Colon (tissue), 2 donors: ENCODE measurements around the gene INPP5K.
"Not testable (repeated sequence)": the region's sequence is repeated elsewhere in the genome, so short reads cannot be mapped to it uniquely, and the experiment has no call there.

Experiments used
- FAIRE-seq: peaks from 2 replicates; lab custom pipeline; 2012; peaks lifted over from hg19 to GRCh38; lab: Jason Lieb, UNC
- donor health status: control.
- donor health status: control.

INPP5K gene

GRCh38 chr17:1464186-1464585, 52.2 kb downstream of the INPP5K start:
- FAIRE-seq, result no peak

- no peak for FAIRE-seq
Measured at GRCh38 chr17:1462164-1463112, 54.0 kb downstream of the INPP5K start.

GRCh38 chr17:1461198-1461944, 55.0 kb downstream of the INPP5K start:
- FAIRE-seq, result no peak

GRCh38 chr17:1460233-1460632, 56.2 kb downstream of the INPP5K start:
- no peak for FAIRE-seq

GRCh38 chr17:1455797-1456599, 60.4 kb downstream of the INPP5K start, which contains the start of gene CRK:
Gene CRK, minus strand, starts transcription at chr17:1456232. Its CDS starts 115 bp downstream, at chr17:1456117.
- FAIRE-seq, result no peak

GRCh38 chr17:1455291-1455796, 61.1 kb downstream of the INPP5K start:
- FAIRE-seq, result no peak

- FAIRE-seq, result no peak
Measured at GRCh38 chr17:1454541-1454940, 61.9 kb downstream of the INPP5K start.

GRCh38 chr17:1453694-1454093, 62.7 kb downstream of the INPP5K start:
- not testable (repeated sequence) for FAIRE-seq

- no peak for FAIRE-seq
Measured at GRCh38 chr17:1452836-1453235, 63.6 kb downstream of the INPP5K start.

GRCh38 chr17:1450261-1450660, 66.2 kb downstream of the INPP5K start:
- FAIRE-seq, result not testable (repeated sequence)

- no peak for FAIRE-seq
Measured at GRCh38 chr17:1449412-1449967, 66.9 kb downstream of the INPP5K start.

GRCh38 chr17:1447052-1447451, 69.4 kb downstream of the INPP5K start:
- FAIRE-seq, result no peak

GRCh38 chr17:1446201-1446600, 70.2 kb downstream of the INPP5K start:
- FAIRE-seq, result no peak

- not testable (repeated sequence) for FAIRE-seq
Measured at GRCh38 chr17:1445695-1446094, 70.7 kb downstream of the INPP5K start.
